ENCODE data around the gene NUDT16L1. TPM values are rescaled to one million over a fixed set of nuclear protein-coding genes. Genes with fewer than 3 reads are reported as not detected.

Gene NUDT16L1
- total RNA-seq, 1 donor from 2014 or later: 40.4 TPM

- peak; percentile 72 for DNase-seq (ENCODE audit: low spot score)
- peak; percentile 40 for ATAC-seq
Observed at GRCh38 chr16:4693956-4694641, 737 bp downstream of the NUDT16L1 start.

DNA sequence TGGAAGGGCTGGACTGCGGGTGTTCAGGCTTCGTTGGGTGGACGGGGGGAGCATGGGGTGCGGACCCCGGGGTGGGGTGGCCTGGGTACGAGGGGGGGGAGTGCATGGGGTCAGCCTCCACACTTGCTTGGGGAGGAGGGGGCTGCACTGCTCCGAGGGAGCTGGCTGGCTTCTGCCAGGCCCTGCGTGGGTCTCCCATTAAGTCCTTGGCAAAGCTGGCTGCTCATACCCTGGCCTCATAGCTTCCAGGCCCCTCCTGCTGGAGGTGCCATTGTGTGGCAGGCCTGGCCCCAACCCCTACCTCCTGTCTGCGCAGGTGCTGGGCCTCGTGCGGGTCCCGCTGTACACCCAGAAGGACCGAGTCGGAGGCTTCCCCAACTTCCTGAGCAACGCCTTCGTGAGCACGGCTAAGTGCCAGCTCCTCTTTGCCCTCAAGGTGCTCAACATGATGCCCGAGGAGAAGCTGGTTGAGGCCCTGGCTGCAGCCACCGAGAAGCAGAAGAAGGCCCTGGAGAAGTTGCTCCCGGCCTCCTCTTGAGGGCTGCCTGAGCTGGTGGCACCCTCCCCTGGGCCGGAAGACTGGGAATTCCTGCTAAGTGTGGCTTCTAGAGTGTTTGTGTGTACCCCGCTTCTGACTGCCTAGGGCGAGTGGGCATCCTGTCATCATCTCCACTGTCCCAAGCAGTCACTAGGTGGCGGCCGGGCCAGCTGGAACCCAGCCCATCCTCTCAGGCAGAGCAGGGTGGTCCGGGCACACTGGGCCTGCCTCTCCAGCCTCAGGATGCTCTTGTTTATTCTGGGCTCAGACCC, 1.5 kb downstream of the NUDT16L1 start:
- ATAC-seq: no peak
- DNase-seq (ENCODE audit: low spot score): peak; percentile 56

GRCh38 chr16:4695473-4696171, 2.3 kb downstream of the NUDT16L1 start:
- no peak for DNase-seq (ENCODE audit: low spot score)
- no peak for ATAC-seq

DNA sequence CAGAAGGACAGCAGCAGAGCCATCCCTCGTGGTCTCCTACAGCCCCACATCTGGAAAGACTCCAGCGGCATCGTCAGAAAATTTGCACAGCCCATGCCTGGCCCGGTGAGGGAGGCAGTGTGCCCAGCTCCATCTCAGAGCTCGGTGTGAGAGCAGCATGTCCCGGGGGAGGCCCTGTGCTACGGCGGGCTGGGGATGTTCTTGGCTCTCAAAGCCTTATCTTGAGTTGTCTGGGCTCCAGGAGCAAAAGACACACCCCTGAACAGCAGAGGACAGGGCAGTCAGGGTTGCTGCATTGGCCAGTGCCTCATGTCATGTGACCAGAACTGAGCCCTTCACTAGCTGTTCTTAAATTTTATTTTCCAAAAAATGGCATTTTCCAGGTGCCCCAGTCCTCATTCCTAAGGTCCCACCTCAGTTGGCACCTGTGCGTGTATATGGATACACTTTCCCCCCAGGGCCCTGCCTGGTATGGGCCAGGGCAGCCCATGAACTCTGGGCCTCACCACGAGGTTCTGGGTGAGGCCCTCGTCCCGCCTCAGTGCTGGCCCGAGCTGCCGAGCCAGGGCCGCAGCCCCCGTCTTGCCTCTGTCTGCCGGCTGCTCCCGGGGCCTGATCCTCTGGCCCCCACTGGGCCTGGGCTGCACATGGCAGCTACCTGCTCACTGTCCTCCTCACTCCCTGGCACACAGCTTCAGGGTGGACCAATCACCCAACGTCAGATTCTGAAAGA, 3.0 kb downstream of the NUDT16L1 start:
- peak; percentile 49 for DNase-seq (ENCODE audit: low spot score)

DNA sequence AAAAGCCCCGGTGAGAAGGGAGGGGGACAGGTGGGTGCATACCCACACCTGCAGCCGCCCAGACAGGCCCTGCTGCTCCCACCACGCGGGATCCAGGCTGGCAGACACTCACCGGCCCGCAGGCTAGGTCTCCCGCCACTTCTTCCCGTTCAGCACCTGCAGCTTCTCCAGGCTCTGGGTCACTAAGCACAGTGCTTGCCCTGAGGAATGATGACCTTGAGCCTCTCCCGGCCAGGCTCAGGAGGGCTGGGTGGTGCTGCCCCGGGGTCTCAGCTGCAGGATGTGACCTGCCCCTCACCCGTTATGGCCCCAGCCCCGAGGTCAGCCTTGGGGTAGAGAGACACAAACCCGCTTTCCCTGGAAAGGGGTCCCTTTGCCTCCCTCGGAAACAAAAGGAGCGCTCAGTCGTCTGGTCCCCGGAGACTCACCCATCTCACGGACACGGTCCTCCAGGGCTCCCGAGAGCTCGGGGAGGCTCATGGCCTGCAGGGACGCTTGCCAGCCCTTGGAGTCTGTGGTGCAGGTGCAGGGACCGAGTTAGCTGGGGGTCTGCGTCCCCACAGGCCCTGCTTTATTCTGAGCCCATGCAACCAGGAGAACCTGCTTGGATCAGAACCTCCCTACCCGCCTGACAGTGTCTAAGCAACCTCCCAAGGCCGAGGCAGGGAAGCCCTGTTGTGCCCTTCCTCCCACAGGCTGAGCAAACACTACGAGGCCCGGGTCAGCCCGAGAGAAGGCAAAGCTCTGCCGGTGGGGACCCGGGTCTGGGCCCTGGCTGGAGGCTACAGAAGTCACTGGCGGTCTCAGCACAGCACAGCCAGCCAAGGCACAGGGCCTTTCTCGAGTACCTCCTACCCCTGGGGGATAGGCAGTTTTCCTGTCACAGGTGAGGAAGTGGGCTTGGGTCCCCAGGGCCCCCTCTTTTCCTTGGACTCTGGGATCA, 3.8 kb downstream of the NUDT16L1 start:
- DNase-seq (ENCODE audit: low spot score): peak; percentile 48

More for the DNA sequence above, 3.0 kb downstream of the NUDT16L1 start:
- no peak for ATAC-seq

DNA sequence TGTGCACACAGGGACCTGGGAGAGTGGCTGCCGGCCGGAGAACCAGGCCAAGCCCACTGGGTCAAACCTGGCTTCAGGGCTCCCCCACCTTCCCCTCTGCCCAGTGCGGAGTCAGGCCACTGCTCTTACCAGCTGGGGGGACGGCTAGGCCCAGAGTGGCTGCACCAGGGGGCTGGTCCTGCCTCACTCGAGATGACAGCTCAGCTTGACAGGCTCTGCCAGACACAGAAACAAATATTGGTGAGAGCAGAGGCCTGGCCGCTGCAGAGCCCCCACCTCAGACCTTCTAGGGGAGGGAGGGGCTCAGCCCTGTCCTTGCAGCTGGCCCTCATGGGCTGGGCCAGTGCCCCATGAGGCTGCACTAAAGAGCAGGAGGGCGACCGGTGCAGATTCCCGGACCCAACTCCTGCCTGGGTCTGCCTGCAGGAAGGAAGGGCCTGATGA, 4.5 kb downstream of the NUDT16L1 start:
- no peak for ATAC-seq
- DNase-seq (ENCODE audit: low spot score): no peak

More for the DNA sequence above, 3.8 kb downstream of the NUDT16L1 start:
- ATAC-seq: no peak

GRCh38 chr16:4698321-4699045, 5.1 kb downstream of the NUDT16L1 start:
- peak; percentile 49 for DNase-seq (ENCODE audit: low spot score)
- no peak for ATAC-seq

GRCh38 chr16:4699046-4699556, 5.7 kb downstream of the NUDT16L1 start:
- DNase-seq (ENCODE audit: low spot score): no peak
- no peak for ATAC-seq

DNA sequence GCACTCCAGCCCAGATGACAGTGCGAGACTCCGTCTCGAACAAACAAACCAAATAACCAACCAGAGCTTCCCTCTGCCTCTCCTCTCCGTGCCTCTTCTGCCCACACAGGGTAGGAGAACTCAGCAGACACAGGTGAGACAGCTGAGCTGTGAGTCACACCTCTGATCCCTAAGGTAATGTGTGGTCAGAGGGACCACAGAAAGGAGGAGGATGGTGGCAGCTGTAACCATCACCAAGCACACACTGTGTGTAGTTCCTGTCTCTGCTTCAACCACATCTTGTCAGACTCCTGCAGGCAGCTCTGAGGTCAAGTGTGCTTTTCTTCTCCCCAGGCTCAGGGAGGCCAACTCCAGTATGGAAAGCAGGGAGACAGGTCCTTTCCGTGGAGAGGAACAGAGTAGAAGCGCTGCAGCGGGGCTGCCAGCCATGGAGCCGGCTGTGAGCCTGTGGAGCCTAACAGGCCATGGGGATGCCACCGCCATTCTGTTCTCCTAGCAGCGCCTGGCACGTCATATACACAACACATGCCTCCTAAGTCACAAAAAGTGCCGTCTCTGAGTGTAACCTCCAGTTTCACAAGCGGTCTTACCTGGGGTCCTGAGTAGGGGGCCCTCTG, 7.1 kb downstream of the NUDT16L1 start:
- no peak for ATAC-seq

DNA sequence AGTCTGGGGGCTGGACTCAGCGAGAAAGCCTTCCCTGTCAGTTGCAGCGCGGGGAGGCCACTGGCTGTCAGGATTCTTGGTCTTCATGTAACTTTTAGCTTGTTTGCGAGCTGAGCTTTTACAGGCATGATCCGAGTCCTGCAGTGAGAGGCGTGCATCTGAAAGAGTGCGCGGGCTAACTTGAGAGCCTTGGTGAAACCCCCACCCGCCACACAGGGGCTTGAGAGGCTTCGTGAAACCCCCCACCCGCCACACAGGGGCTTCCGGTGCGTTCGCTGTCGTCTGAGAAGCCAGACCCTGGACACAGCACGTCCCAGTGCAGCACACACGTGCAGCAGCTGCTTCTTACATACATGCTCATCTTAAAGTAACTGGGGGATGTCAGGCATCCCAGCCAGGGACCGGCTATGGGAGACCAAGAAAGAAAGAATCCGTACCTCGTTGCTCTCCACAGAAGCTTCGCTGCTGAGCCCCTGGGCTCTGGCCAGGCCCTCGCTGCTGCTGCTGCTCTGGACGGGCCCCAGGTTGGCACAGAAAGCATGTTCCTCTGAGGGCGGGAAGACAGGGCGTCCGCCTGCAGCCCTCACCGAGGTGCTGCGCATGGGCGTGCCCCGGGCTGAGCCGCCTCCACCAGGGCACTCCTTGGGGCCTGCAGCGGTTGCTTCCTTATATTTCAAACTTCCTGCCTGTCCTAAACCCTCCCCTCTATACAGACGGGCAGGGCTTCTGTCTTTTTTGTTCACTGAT, 7.8 kb downstream of the NUDT16L1 start:
- peak; percentile 74 for DNase-seq (ENCODE audit: low spot score)
- ATAC-seq: peak; percentile 76

More for the DNA sequence above, 7.1 kb downstream of the NUDT16L1 start:
- DNase-seq (ENCODE audit: low spot score): no peak

- DNase-seq (ENCODE audit: low spot score): peak; percentile 46
- ATAC-seq: peak; percentile 9
Observed at GRCh38 chr16:4701791-4702465, 8.6 kb downstream of the NUDT16L1 start.

GRCh38 chr16:4702466-4702808, 9.1 kb downstream of the NUDT16L1 start:
- ATAC-seq: peak; percentile 58
- peak; percentile 59 for DNase-seq (ENCODE audit: low spot score)

DNA sequence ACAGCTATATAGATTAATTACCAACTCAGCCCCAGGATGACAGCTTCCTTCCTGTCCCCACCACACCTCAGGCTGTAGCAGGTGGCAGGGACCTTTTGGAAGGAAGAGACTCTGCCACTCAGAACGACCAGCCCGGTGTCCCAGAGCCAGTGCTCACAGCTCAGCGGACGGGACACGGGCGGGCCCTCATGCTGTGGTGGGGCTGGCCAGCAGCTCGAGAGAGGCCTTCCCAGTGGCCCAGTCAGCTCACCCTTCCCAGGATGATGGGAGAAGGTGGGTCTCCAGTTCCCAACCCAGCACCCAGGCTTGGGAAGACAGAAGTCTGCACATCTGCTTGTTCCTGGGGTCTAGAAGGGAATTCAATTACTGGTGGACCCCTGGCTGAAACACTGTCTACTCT, 10.5 kb downstream of the NUDT16L1 start:
- ATAC-seq: no peak
- no peak for DNase-seq (ENCODE audit: low spot score)

DNA sequence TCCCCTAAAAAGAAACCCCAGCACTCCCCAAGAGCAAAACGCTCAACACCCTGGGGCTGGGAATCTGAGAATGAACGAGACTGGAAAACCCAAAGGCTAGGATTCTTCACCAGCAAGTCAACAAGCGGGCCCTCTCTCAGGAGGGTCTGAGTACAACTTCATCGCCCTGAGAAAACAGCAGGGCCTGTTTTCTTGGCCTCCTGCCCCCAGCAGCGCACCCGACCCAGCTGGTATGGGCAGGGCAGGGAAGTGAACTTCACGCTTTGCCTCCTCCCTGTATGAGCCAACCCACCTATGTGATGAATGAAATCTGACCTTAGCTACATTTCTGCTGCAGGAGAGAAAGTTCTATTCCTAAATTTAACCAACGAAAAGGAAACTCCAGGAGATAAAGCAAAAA, 11.1 kb downstream of the NUDT16L1 start:
- DNase-seq (ENCODE audit: low spot score): no peak
- no peak for ATAC-seq

GRCh38 chr16:4704913-4705312, 11.6 kb downstream of the NUDT16L1 start:
- ATAC-seq: no peak
- DNase-seq (ENCODE audit: low spot score): no peak

GRCh38 chr16:4706871-4707270, 13.5 kb downstream of the NUDT16L1 start:
- no peak for ATAC-seq
- no peak for DNase-seq (ENCODE audit: low spot score)

DNA sequence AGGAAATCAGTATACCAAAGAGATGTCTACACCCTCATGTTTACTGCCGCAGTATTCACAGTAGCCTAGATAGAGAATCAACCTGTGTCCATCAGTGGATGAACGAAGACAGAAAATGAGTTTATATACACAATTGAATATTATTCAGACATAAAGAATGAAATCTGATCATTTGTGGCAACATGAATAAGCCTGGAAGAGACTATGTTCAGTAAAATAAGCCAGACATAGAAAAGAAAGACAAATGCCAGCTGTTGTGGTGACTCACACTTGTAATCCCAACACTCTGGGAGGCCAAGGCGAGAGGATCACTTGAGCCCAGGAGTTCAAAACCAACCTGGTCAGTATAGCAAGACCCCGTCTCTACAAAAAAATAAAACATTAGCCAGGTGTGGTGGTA, 16.1 kb downstream of the NUDT16L1 start:
- ATAC-seq: no peak

More for the DNA sequence above, 16.1 kb downstream of the NUDT16L1 start:
- DNase-seq (ENCODE audit: low spot score): no peak
